AML-193 (cell line): ENCODE data around the gene BLOC1S1.
A peak's percentile ranks its signal among the peaks of the same experiment; 100 is the strongest.

ENCODE experiments used
- DNase-seq, 2 experiments: peaks; one replicate each; lab custom pipeline; 2025; lab: John Stamatoyannopoulos, UW

BLOC1S1 gene

DNA sequence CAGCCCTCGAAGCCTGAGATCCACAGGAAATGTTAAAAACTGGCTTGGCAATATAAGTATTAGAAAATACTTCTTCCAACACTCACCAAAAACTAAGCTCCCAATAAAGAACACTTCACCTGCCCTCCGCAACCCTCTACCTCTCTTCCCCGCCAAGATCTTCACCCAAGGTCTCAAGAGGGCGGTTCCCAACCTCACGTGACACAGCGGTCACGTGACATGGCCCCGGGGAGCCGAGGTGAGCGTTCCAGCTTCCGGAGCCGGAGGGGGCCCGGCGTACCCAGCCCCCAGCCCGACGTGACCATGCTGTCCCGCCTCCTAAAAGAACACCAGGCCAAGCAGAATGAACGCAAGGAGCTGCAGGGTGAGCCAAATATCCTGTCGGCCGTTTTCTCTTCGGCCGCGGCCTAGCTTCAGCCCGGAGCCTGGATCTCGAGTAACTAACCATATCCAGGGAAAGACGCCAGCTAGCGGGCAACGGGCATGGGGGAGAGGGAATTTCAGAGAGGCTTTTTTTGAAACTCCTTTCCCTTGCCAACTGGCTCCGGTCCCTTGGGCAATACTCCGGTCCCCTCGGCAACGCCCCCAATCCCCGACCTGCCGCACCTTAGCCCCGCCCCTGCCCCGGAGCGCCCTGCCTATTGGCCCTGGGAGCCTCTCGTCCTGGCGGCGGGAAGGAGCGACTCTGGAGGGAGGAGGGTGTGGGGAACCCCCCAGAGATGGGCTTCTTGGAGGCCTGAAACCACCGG, at the start of gene BLOC1S1:
Gene BLOC1S1, plus strand, starts transcription at position 214 of the 749 bp plus-strand sequence. Its CDS starts 6 bp downstream, at position 220.
- DNase-seq: peak; percentile 87 to 91

DNA sequence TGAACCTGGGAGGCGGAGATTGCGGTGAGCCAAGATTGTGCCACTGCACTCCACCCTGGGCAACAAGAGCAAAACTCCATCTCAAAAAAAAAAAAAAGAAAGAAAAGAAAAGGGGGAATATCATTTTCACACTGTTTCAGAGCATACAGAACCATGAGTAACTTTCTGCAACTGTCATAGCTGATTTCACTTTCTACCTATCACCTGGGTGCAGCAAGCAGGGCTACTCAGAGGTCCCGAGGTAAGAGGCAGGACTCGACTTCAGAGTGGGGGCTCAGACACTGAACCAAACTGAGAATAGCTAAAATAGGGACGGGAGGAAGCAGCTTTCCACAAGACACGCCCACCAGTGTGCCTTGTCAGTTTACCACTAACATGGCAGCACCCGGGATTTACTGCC, 49.3 kb upstream of the BLOC1S1 start:
- no peak for DNase-seq

DNA sequence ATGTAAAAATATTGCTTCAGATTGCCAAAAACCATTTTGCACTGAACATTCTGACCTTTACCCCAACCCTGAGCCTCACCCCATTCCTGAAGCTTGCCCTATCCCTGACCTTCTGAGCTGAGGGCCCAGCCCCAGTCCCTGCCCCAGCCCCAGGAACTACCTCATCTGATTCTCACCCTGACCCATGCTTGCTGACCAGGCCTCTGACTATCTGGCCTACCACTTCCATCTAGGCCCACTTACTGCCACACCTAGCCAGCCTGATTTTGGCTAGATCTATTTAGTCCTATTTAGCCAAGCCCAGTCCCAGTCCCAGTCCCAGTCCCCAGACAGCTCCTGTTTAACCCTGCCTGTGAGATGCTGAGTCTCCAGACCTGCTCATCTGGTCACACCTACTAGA, 45.6 kb upstream of the BLOC1S1 start:
- no peak for DNase-seq

DNA sequence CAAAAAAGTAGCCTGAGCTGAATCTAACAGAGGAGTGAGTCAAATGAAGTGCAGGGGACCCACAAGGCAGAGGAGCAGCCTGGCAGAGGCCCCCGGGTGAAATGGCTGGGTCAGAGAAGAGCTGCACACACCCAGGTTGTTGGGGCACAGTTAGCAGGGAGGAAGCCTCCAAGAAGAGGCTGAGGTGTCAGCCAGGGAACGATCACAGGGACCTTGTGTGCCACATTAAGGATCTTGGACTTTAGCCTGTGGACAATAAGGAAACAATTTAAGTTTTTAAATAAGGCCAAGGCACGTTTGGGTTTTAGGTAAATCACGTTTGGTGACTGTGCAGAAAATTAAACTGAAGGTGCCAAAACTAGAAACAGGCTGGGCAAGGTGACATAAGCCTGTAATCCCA, 44.1 kb upstream of the BLOC1S1 start:
- no peak for DNase-seq

DNA sequence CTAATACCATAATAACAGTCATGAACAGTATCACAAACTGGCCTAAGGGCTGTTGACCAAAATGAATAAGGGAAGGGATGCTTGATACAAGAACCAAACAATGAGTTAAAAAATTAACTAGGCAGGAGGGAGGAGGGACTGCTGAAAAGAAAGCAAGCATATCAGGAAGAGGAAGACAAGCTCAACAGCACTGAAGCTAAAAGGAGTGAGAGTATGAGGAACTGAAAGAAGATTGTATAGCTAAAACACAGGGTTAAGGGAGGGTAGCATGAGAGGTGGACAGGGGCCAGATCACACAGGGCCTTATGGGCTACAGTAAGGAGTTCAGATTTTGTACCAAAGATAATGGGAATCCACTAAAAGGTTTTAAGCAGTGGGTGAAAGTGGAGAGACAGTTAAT, 42.2 kb upstream of the BLOC1S1 start:
- peak; percentile 36 to 38 for DNase-seq

DNA sequence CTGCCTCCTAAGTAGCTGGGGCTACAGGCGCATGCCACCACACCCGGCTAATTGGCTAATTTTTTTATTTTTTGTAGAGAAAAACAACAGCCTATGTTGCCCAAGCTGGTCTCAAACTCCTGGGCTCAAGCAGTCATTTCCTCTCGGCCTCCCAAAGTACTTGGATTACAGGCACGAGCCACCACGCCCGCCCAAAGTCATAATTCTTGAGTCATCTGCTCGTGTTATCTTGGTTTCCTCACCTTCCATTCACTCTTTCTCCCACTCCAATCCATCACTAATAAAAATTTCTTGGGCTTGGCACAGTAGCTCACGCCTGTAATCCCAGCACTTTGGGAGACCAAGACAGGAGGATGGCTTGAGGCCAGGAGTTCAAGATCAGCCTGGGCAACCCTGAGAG, 40.2 kb upstream of the BLOC1S1 start:
- no peak for DNase-seq

DNA sequence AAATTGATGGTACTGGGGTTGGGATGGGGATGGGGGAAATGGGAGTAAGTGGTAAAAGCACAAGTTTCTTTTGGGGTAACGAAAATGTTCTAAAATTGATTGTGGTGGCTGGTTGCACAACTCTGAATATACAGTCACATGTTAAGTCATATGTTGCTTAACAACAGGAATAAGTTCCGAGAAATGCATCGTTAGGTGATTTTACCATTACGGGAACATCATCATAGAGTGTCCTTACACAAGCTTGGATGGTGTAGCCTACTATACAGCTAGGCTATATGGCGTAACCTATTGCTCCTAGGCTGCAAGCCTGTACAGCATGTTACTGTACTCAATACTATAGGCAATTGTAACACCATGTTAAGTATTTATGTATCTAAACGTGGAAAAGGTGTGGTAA, 39.1 kb upstream of the BLOC1S1 start:
- peak; percentile 76 to 80 for DNase-seq

DNA sequence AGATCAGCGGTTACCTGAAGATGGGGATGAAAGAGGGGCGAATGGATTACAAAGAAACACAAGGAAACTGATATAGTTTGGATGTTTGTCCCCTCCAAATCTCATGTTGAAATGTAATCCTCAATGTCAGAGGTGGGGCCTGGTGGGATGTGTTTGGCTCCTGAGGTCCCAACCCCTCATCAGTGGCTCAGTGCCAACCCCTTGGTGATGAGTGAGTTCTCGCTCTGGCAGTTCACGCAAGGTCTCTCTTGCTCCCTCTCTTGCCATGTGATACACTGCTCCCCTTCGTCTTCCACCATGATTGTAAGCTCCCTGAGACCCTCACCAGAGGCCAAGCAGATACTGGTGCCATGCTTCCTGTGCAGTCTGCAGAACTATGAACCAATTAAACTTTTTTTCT, 36.2 kb upstream of the BLOC1S1 start:
- DNase-seq: no peak

DNA sequence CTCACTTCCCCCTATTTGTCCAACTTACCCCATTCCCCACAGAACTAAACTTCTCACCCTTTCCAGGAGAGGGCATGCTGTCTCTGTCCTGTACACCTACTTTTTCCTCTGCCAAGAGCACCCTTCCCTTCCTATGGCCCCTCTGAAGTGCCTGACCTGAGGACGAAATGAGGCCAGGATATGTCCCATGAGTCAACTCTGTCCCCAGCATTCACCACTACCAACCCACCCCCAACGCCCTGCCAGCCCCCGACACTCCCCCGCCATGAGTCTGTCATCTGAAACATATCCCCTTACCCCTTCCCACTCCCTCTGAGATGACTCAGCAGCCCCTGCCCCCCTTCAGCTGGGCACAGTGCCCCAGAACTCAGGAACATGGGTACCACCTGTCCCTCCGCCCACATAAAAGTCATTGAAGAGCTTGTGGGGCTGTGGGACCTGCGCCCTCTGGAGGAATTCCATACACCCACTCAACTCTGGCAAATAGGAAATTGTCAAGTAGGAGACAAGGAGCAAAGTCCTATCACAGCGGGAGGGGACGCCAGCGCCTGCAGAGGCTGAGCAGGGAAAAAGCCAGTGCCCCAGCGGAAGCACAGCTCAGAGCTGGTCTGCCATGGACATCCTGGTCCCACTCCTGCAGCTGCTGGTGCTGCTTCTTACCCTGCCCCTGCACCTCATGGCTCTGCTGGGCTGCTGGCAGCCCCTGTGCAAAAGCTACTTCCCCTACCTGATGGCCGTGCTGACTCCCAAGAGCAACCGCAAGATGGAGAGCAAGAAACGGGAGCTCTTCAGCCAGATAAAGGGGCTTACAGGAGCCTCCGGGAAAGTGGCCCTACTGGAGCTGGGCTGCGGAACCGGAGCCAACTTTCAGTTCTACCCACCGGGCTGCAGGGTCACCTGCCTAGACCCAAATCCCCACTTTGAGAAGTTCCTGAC, 34.4 kb upstream of the BLOC1S1 start:
- peak; percentile 73 to 74 for DNase-seq

DNA sequence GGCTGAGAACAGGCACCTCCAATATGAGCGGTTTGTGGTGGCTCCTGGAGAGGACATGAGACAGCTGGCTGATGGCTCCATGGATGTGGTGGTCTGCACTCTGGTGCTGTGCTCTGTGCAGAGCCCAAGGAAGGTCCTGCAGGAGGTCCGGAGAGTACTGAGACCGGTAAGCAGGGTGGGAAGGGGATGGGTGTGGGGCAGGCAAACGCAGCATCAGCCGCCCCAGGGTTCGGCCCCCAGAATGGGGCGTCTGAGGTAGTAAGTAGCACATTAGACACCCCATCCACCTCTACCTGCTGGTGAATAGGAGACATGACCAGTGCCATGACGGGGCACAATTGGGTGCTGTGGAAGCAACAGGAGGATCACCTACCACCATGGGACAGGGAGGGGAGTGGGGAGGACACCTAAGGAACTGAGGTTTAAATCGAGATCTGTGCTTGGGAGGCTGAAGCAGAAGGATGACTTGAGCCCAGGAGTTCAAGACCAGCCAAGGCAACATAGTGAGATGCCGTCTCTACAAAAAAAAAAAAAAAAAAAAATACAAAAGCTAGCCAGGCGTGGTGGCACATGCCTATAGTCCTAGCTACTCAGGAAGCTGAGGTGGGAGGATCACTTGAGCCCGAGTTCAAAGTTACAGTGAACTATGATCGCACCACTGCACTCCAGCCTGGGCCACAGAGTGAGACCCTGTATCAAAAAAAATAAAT, 33.6 kb upstream of the BLOC1S1 start:
- no peak for DNase-seq

DNA sequence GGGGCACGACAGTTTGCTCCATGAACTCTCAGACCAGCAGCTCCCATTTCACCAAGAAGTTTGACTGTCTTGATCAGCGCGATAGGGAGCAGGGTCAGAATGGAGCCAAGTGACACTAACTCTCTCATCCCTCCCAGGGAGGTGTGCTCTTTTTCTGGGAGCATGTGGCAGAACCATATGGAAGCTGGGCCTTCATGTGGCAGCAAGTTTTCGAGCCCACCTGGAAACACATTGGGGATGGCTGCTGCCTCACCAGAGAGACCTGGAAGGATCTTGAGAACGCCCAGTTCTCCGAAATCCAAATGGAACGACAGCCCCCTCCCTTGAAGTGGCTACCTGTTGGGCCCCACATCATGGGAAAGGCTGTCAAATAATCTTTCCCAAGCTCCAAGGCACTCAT, 32.2 kb upstream of the BLOC1S1 start:
- DNase-seq: no peak

DNA sequence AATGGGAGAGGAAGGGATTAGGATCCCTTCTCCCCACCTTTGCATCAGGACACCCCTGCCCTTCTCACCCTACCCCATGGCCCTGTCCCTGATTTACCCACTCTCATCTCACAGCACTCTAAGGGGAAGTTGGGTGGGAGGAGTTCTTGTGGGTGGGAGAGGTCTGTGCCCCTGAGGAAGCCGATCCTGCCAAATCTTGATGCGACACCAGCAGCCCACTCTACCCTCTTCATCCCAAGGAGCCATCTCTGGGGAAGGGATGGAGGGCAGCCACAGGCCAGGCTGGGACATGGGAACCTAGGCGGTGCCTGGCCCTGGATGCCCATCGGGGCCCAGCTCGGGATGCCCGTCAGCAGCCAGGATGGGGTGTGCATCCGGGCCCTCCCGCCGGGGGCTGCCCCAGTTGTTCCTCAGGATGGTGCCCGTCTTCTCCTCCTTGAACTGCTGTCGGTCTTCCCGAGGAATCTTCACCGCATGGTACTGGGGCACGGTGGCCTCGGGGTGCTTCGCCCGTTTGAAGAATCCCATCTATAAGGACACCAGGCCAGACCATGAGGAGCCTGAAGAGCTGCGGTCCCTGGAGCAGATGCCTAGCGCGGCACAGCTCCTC, 31.0 kb upstream of the BLOC1S1 start:
- DNase-seq: no peak

DNA sequence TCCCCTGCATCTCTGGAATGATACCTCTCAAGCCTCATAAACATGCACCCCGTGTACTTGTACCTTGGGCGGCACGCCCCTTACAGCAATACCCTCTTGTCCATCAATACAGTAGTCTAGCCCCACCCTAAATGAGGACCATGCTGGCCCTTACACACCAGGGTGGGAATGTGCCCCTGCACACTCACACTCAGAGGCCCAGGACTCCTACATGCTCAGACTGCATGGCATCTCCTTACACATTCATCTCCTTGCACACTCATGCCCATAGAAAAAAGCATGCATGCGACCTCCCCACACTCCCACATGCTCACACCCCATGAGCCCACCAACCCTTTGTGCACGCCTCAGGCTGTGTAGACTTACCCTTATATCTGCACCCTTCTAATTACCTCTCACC, 30.2 kb upstream of the BLOC1S1 start:
- DNase-seq: no peak

DNA sequence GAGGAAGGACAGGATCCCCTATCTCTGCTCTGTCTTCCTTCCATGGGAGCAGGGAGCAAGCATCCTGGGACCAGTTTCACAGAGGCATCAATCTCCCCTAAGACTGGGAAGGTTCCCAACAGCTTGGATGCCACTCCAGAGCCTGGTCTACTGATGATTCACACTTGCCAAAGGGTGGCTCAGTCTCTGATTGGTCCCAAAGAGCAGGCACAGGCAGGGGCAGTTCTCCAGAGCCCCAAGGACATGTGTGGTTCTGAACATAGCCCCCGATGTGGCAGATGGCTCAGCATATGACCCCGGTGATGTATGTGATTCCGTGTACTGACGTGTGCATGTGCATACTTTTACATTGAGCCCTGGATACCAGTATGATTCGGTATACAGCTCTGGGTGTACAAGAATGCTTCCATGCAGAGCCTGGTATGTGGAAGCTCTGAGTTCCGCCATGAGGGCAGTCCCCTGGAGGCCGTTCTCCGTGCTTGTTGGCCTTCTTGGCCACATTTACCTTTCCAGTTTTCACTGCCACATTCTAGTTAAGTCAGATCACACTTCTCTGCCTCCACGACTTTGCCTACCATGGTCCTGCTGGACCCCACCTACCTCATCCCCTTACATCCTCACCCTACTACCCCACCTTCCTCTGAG, 29.4 kb upstream of the BLOC1S1 start:
- DNase-seq: no peak

DNA sequence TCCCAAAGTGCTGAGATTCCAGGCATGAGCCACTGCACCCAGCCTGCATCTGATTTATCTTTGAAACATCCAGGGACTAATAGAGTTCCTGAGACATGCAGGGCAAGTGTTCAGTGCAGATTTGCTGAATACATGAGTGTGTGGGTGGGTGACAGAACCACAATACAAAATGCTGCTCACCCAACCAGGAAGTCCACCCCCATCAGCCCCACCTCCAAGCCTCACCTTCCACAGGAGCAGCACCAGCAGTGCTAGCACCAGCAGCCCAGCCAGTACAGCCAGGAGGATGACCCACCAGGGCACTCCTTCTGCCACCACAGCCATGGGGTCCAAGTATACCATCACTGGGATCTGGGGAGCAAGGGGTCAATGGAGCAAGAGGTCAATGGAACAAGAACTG, 28.1 kb upstream of the BLOC1S1 start:
- DNase-seq: no peak

DNA sequence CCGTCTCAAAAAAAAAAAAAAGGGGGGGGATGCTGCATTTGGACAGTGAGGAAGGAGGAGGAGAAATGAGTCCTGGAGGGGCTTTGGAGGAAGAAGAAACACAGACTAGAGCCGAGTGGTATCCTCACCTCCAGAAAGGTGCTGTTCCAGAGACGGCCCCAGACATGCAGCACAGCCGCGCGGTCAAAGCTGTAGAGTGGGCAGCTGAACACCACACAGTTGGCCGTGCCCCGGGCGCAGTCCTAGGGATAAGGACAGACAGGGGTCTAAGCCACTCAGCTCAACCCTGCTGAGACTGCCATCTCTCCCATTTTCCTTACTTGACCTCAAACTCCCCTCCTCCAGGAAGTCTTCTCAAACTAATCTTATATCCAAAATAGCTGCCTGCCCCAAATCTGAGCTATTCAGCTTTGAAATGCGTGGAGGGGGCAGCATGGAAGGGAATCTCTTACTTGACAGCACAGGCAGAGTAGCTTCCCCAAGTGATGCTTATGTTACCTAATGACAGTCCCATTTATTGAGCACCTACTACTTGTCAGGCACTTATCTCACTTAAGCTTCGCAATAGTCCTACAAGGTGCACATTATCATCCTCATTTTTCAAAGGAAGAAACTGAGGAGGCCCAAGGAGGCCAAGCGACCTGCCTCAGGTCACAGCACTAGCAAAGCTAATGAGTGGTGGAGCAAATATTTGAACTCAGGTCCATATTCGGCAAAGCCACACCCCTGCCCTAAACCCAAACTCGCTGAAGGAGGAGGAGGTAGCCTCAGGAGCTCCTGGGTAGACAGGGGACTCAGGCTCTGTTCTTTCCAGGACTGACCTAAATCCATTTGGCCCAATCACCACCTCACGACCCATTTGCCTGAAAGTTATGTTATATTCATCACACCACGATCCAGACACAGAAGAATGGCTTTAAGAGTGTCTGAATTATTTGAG, 26.9 kb upstream of the BLOC1S1 start:
- DNase-seq: no peak

DNA sequence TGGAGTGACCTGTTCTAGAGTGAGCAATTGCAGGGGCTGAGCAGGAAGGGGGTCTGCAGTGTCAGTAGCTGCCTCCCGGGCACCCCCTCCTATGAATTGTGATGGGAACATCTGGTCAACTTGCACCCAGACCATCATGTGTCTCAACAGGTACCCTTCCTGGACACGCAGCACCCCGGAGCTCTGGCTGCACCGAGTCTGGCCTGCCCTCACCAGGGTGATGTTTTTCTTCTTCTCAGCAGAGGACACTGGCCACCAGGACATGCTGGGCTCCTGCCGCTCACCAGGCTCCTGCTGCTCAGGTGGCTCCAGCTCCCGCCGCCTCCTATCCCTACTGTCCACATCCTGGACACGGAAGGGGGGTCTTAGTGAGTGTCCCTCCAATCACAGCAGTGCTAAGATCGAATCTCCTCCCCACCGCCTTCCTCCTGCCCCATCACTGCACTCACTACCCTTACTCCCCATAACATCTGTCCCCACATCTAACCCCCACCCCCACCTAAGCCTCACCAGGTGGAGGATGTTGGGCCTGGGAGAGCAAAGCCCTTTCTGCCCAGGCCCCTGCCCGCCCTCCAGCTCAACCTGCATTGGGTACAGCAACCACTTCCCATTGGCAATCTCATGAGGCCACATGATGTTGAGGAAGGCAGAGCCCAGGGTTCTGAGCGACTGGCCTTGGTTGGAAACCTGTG, 23.1 kb upstream of the BLOC1S1 start:
- no peak for DNase-seq

DNA sequence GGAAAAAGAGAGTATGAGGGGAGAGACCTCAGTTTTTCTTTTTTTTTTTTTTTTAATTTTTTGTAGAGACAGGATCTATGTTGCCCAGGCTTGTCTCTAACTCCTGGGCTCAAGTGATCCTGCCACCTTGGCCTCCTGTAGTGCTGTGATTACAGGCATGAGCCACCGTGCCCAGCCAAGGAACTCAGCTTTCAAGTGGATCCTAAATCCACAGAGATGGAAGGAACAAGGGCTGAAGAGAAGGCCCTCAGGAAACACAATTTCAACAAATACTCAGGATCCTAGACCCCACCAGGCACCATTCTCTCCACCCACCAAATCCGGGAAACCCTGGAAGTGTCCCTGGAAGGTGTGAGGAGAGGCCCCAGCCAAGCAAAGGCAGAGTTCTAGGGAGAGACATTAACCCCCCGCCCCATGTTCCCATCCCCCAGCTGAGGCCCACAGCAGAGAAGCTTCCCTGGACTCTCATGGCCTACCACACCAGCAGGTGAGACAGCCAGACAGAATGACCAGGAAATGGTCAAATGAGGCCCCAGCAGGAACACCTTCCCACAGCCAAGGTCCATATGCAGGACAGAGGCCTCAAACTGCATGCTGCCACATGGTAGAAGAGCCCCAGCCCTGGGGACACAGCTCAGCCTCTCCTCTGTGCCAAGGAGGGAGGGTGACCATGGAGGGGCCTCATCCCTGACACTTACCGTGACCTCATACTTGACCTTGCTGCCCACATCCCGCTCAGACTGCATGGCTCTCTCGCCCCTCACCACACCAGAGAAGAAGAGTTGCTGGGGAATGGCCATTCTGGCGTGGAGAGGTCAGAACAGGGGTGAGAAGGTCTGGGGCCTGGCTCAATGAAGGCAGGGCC, 22.3 kb upstream of the BLOC1S1 start:
- no peak for DNase-seq

DNA sequence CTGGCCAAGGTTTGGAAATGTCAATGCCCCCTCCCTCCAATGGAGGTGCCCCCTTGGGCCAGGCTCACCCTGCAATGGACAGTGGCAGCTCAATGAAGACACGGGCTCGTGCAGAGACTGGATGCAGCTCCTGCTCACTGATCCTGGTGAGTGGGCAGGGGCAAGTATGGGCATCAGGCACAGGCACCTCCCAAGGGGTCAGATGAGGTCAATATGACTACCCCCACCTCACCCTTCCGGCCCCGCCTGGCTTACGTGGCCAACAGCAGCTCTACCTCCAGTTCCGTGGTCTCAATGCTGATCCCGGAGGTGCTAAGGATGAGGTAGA, 21.7 kb upstream of the BLOC1S1 start:
- no peak for DNase-seq
